ENCODE results near the gene TMEM205.

The TMEM205 gene

GRCh38 chr19:11299946-11300810 is 45.9 kb downstream of the TMEM205 start:
- no peak for DNase-seq (ENCODE audit: low spot score)

DNA sequence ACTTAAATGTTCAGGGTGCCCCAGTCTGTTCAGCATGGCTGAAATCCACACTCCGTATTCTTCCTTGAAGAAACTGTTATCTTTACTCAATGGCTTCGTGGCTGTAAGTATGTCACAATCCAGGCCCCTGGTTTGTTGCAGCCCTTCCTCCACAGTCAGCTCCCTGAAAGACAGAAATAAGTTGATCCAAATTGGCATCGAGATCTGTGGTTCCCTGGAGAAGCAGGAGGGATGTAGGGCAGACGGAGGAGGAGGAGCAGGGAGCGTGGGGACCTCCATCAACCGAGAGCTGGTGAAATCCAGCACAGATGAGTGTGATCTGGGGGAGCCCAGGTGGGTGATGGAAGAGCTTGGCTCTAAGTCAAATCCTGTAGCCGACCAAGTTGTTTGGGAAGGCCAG is 49.8 kb downstream of the TMEM205 start:
- DNase-seq (ENCODE audit: low spot score) = no peak

DNA sequence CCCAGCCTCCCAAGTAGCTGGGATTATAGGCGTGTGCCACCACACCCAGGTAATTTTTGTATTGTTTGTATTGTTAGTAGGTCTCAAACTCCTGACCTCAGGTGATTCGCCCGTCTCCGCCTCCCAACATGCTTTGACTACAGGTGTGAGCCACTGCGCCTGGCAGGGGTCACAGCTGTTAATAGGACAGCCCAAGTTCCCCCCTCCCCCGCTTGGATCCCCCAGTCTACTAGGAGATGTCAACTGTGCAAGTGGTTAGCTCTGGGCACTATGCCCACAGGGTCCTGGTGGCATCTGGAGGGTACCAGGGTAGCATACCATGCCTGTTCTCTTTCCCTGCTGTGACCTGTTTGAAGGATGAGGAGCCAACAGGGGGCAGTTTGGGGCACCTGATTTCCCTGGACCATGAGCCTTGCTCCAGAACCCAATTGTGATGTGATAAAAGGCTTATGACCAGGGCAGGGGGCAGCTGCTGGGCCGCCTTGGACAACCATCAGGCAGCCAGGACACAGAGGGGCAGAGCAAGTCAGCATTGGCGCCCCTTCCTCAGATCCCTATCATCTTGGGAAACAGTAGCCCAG is 50.3 kb downstream of the TMEM205 start, which contains the start of gene TSPAN16:
Gene TSPAN16 (plus strand): TSS at position 496 of the 581 bp plus-strand sequence. CDS start 138 bp downstream, outside the sequence.
- no peak for DNase-seq (ENCODE audit: low spot score)

DNA sequence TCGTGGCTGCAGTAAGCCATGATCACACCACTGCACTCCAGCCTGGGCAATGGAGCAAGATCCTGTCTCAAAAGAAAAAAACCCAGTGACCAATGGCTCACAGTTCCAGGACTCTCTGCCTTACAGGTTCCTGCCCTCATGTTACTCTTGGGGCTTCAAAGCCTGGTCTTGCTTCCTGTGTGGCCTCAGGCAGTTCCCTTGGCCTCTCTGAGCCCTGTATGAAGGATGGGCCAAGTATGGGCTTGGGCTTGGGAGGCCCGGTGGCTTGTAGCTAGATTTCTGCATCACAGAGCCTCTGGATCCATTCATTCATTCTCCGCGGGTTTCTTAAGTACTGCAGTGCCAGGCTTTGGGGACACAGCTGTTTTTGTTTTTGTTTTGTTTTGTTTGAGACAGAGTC is 50.9 kb downstream of the TMEM205 start:
- DNase-seq (ENCODE audit: low spot score) = no peak

DNA sequence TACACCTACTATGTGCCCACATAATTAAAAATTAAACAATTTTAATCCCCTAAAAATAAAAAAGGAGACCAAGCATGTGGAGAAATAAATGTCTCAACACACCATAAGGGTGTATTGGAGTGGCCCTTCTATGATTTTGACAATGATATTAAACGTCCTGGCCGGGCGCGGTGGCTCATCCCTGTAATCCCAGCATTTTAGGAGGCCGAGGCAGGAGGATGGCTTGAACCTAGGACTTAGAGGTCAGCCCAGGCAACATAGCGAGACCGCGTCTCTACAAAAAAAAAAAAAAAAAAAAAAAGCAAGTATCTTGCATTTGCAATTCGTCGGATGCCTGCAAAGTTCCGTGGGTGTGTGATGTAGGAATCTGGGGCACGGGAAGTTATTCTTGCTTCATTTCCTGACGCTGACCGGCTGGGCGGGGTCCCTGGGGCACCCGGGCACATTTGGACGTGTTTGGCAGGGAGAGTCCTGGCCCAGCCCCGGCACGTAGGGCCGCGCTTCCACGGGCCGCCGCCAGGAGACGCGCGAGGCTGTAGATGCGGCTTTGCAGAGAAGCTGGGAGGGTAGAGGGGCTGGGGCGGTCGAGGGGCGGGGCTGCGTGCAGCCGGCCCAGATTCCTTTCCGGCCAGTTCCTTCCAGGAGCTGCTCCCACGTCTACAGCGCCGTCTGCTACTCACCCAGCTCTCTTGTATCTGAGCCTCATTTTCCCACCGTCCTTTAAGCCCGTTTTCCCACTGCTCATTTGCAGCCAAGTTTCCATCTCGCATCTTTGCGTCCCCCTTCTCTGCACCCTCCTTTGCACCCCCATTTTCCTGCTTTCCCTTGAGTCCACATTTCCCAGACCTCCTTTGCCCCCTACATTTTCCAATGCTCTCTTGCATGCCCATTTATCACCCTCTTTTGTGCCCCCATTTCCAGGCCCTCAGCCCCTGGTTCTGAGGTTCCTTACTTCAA is 52.4 kb downstream of the TMEM205 start:
- peak; percentile 59 for DNase-seq (ENCODE audit: low spot score)
